Caco-2 (cell line): ENCODE results near the gene TMEM170B. TPM values are rescaled to one million over a fixed set of nuclear protein-coding genes. Genes with fewer than 3 reads are reported as not detected.
A peak's percentile ranks its signal among the peaks of the same experiment; 100 is the strongest.

Experiments
- BruUV-seq: library from RNA; stranded (reverse); fragments of 400-500 nt; replicated peaks from 2 replicates; lab custom pipeline; 2021; lab: Mats Ljungman, UMichigan
- CTCF ChIA-PET: fragments of 300-600 bp; sonication (Branson Sonifier 250); formaldehyde crosslinking; loops from one replicate; lab custom pipeline; 2022; ENCODE audit warnings: antibody characterized with exemption; lab: Charles Lee
- POLR2A ChIA-PET: fragments of 300-600 bp; sonication (Branson Sonifier 250); formaldehyde crosslinking; loops from one replicate; lab custom pipeline; 2022; ENCODE audit warnings: antibody characterized with exemption; lab: Charles Lee
- DNase-seq, 2 experiments: peaks; one replicate each; pipeline versions ENCODE4 v3.0.0 to v3.0.0-alpha.2; 2020 to 2022
- H3K27me3 ChIP-seq: replicated peaks from 2 replicates; pipeline ENCODE4 v1.6.0; 2011; ENCODE audit warnings: low read length; ENCODE audit not compliant: control insufficient read depth, insufficient read depth
- H3K36me3 ChIP-seq: 2 replicates; pipeline ENCODE4 v1.5.1; 2011; ENCODE audit warnings: low read length; ENCODE audit not compliant: control insufficient read depth, insufficient read depth
- H3K4me1 ChIP-seq: fragments of 250-450 bp; sonication (Bioruptor Pico); 2 replicates; pipeline ENCODE4 v1.5.1; 2020; ENCODE audit warnings: mild to moderate bottlenecking
- H3K4me3 ChIP-seq: 2 replicates; pipeline ENCODE4 v1.5.1; 2011; ENCODE audit warnings: low read depth, mild to moderate bottlenecking, control low read depth, low read length
- H3K9me3 ChIP-seq: fragments of 250-450 bp; sonication (Bioruptor Pico); 2 replicates; pipeline ENCODE4 v1.5.1; 2020; ENCODE audit warnings: mild to moderate bottlenecking, moderate library complexity
- H3K27ac Mint-ChIP-seq: one replicate; pipeline ENCODE4 v1.8.0; 2022; ENCODE audit warnings: mixed read lengths; ENCODE audit not compliant: unreplicated experiment
- H3K27me3 Mint-ChIP-seq: one replicate; pipeline ENCODE4 v1.8.0; 2022; ENCODE audit warnings: mixed read lengths; ENCODE audit not compliant: insufficient read depth, unreplicated experiment
- H3K36me3 Mint-ChIP-seq: one replicate; pipeline ENCODE4 v1.8.0; 2022; ENCODE audit warnings: mild to moderate bottlenecking, mixed read lengths; ENCODE audit not compliant: insufficient read depth, unreplicated experiment
- H3K4me1 Mint-ChIP-seq: one replicate; pipeline ENCODE4 v1.8.0; 2022; ENCODE audit warnings: low read depth, mixed read lengths; ENCODE audit not compliant: unreplicated experiment
- H3K4me3 Mint-ChIP-seq: one replicate; pipeline ENCODE4 v1.8.0; 2022; ENCODE audit warnings: mild to moderate bottlenecking, moderate library complexity, mixed read lengths; ENCODE audit not compliant: unreplicated experiment
- H3K9me3 Mint-ChIP-seq: one replicate; pipeline ENCODE4 v1.8.0; 2022; ENCODE audit warnings: mixed read lengths; ENCODE audit not compliant: unreplicated experiment
- CTCF ChIP-seq, 2 experiments: fragments of 200-600 bp in 1 of 2; IDR thresholded peaks; 1 replicate in 1 of 2; 2 replicates in 1 of 2; pipeline versions ENCODE4 v1.5.1 to v1.8.0; 2011 to 2022; ENCODE audit warnings: antibody characterized with exemption in 1 of 2, control low read depth in 1 of 2, inconsistent platforms in 1 of 2, low read depth in 1 of 2, low read length in 1 of 2, mild to moderate bottlenecking in 1 of 2, moderate library complexity in 1 of 2; ENCODE audit not compliant: insufficient read depth in 1 of 2, severe bottlenecking in 1 of 2, unreplicated experiment in 1 of 2
- intact Hi-C: fragments of 100-400 bp; cut with micrococcal nuclease; formaldehyde crosslinking; loops from one replicate; pipeline ENCODE4 v1.10.0; 2022; ENCODE audit not compliant: unreplicated experiment
- total RNA-seq: library from RNA; stranded (reverse); gene quantifications from 2 replicates; pipeline ENCODE4 v1.2.3, GENCODE V29; 2022

The TMEM170B gene
- total RNA-seq, 1 experiment from 2014 or later: 4.0 TPM

DNA sequence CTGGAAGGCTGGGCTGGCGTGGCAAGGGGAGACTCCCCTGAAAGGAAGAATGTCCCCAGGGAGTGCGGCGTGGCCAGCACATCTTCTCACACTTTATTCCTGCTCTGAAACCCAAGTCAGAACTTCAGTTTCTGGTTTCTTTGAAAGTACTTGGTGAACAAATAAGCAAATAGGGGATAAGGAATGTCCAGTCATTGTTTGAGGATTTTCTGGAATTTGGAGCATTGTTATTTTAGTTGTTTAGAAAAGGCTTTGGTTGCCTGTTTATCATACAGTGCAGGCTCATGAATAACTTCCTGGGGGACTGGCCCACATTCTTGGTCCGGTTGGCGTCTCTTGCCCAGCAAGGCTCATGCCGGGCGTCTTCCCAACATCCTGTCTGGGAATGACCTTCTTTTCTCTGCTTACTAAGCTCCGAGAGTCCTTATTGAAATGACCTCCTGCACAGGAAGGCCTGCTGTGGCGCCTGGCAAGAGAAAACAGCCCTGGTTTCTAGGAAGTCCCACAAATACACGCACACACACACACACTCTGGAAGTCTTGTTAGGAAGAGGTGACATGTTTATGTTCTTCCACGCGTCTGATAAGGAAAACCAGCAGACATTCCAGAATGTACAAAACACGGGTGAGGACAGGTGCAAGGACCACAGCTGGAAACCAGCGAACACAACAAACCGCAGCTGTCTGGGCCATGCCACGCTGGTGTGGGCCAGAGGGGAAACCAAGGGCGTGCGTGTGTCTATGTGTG is 71.9 kb downstream of the TMEM170B start:
- H3K4me1 Mint-ChIP-seq: peaks cover 35% of the 10 kb centered on the region
- H3K36me3 Mint-ChIP-seq: no peaks in the 10 kb centered on the region
- ChIA-PET POLR2A (interaction anchor here (0.6 to 0.7 kb wide), 2 partner anchors 23 to 838 kb away, joined by 3 to 4 read pairs; no protein-coding TSS in a partner anchor), CTCF (no interaction called here)
- H3K4me3 Mint-ChIP-seq: peak overlapping the region; percentile 47
- H3K27me3 Mint-ChIP-seq: no peaks in the 10 kb centered on the region
- H3K4me1 ChIP-seq: peaks cover 64% of the 10 kb centered on the region
- intact Hi-C loops: loop anchor here (1.0 kb wide), 2 partner anchors 11 to 23 kb away; no protein-coding TSS in a partner anchor
- TF ChIP-seq CTCF (IDR thresholded peaks at IDR 0.05; ENCODE audit: insufficient read depth in 1 of 2, low read depth in 1 of 2, low read length in 1 of 2, severe bottlenecking in 1 of 2, unreplicated experiment in 1 of 2): no peak
- DNase-seq: peak; percentile 55 to 58
- peaks cover 7% of the 10 kb centered on the region for H3K9me3 Mint-ChIP-seq
- no TSS peak for BruUV-seq
- H3K27ac Mint-ChIP-seq: peak overlapping the region; percentile 87
- H3K27me3 ChIP-seq: no peaks in the 10 kb centered on the region
- no peaks in the 10 kb centered on the region for H3K9me3 ChIP-seq
- H3K4me3 ChIP-seq: no peak overlapping the region
- no peaks in the 10 kb centered on the region for H3K36me3 ChIP-seq

- Mint-ChIP-seq H3K36me3 (no peaks in the 10 kb centered on the region), H3K27ac (peak overlapping the region; percentile 20), H3K9me3 (peaks cover 7% of the 10 kb centered on the region), H3K4me1 (peaks cover 20% of the 10 kb centered on the region), H3K27me3 (no peaks in the 10 kb centered on the region), H3K4me3 (no peak overlapping the region)
- Histone ChIP-seq H3K4me1 (peaks cover 44% of the 10 kb centered on the region), H3K4me3 (no peak overlapping the region), H3K36me3 (no peaks in the 10 kb centered on the region), H3K9me3 (no peaks in the 10 kb centered on the region), H3K27me3 (no peaks in the 10 kb centered on the region)
- DNase-seq: no peak
- ChIA-PET POLR2A (no interaction called here), CTCF (interaction anchor here (0.5 kb wide), 1 partner anchor 26 kb away, joined by 6 read pairs; no protein-coding TSS in a partner anchor)
- no peak for TF ChIP-seq CTCF (IDR thresholded peaks at IDR 0.05; ENCODE audit: insufficient read depth in 1 of 2, low read depth in 1 of 2, low read length in 1 of 2, severe bottlenecking in 1 of 2, unreplicated experiment in 1 of 2)
- intact Hi-C loops: no loop called here
- TSS peak; percentile 26 for BruUV-seq
Measured at GRCh38 chr6:11613336-11613735, 75.8 kb downstream of the TMEM170B start.

- Histone ChIP-seq H3K4me1 (peaks cover 39% of the 10 kb centered on the region), H3K27me3 (no peaks in the 10 kb centered on the region), H3K9me3 (no peaks in the 10 kb centered on the region), H3K36me3 (no peaks in the 10 kb centered on the region), H3K4me3 (no peak overlapping the region)
- no peak for TF ChIP-seq CTCF (IDR thresholded peaks at IDR 0.05; ENCODE audit: insufficient read depth in 1 of 2, low read depth in 1 of 2, low read length in 1 of 2, severe bottlenecking in 1 of 2, unreplicated experiment in 1 of 2)
- CTCF ChIA-PET: interaction anchor here (0.5 kb wide), 1 partner anchor 25 kb away, joined by 6 read pairs; no protein-coding TSS in a partner anchor
- Mint-ChIP-seq H3K36me3 (no peaks in the 10 kb centered on the region), H3K9me3 (peaks cover 7% of the 10 kb centered on the region), H3K4me1 (peaks cover 20% of the 10 kb centered on the region), H3K4me3 (no peak overlapping the region), H3K27me3 (no peaks in the 10 kb centered on the region), H3K27ac (peak overlapping the region; percentile 16)
- BruUV-seq: no TSS peak
- DNase-seq: peak; percentile 46 to 50
- POLR2A ChIA-PET: no interaction called here
- intact Hi-C loops: no loop called here
Measured at GRCh38 chr6:11613858-11614257, 76.3 kb downstream of the TMEM170B start.
